SK-N-SH (cell line): Measurements from ENCODE around the gene ISG20. TPM values are rescaled to one million over a fixed set of nuclear protein-coding genes. Genes with fewer than 3 reads are reported as not detected.

Source experiments
- CTCF ChIA-PET: fragments of 300-600, 350-600 bp; formaldehyde crosslinking; extraction: SDS; loops from one replicate; lab custom pipeline; 2021; lab: Yijun Ruan, JAX
- POLR2A ChIA-PET: fragments of 350-600 bp; sonication (Branson Sonifier 250); formaldehyde crosslinking; extraction: SDS; loops from one replicate; lab custom pipeline; 2020; ENCODE audit warnings: antibody characterized with exemption, inconsistent platforms; lab: Yijun Ruan, JAX
- DNase-seq: peaks from one replicate; pipeline ENCODE4 v3.0.0; 2012
- H2AFZ ChIP-seq: fragments of 200-600 bp; sonication (generic); 2 replicates; pipeline ENCODE4 v1.8.1; 2016; ENCODE audit warnings: antibody characterized with exemption, mild to moderate bottlenecking, low read depth
- H3F3A ChIP-seq: fragments of 200-600 bp; sonication (generic); replicated peaks from 2 replicates; pipeline ENCODE3; 2016; ENCODE audit warnings: antibody characterized with exemption, mild to moderate bottlenecking; ENCODE audit not compliant: insufficient read depth
- H3K27ac ChIP-seq, 2 experiments: fragments of 200-500 bp in 1 of 2; fragments of 200-600 bp in 1 of 2; sonication (Bioruptor generic) in 1 of 2; sonication (generic), shearing (Covaris generic) in 1 of 2; 2 replicates each; pipeline versions ENCODE4 v1.5.1 to v1.6.1; 2014 to 2016; ENCODE audit warnings: low read depth in 2 of 2, inconsistent platforms in 1 of 2, low read length in 1 of 2, mild to moderate bottlenecking in 1 of 2, mixed read lengths in 1 of 2
- H3K27me3 ChIP-seq: fragments of 200-600 bp; sonication (generic), shearing (Covaris generic); 2 replicates; pipeline ENCODE4 v1.6.1; 2016; ENCODE audit warnings: mixed run types; ENCODE audit not compliant: insufficient read depth
- H3K36me3 ChIP-seq, 2 experiments: fragments of 200-500 bp in 1 of 2; fragments of 200-600 bp in 1 of 2; sonication (Bioruptor generic) in 1 of 2; sonication (generic) in 1 of 2; replicated peaks in 1 of 2; 2 replicates each; pipeline versions ENCODE3 to v1.5.1; 2014 to 2016; ENCODE audit warnings: low read length in 1 of 2, mild to moderate bottlenecking in 1 of 2; ENCODE audit not compliant: insufficient read depth in 2 of 2, control insufficient read depth in 1 of 2
- H3K4me1 ChIP-seq, 2 experiments: fragments of 200-500 bp in 1 of 2; fragments of 200-600 bp in 1 of 2; sonication (Bioruptor generic) in 1 of 2; sonication (generic), shearing (Covaris generic) in 1 of 2; 2 replicates each; pipeline versions ENCODE4 v1.5.1 to v1.6.1; 2014 to 2016; ENCODE audit warnings: low read depth in 1 of 2, low read length in 1 of 2, mixed run types in 1 of 2; ENCODE audit not compliant: insufficient read depth in 2 of 2, control insufficient read depth in 1 of 2
- H3K4me2 ChIP-seq: fragments of 200-600 bp; sonication (generic), shearing (Covaris generic); 2 replicates; pipeline ENCODE4 v1.6.1; 2017; ENCODE audit warnings: mixed run types
- H3K4me3 ChIP-seq, 2 experiments: fragments of 200-500 bp in 1 of 2; fragments of 200-600 bp in 1 of 2; sonication (Bioruptor generic) in 1 of 2; sonication (generic), shearing (Covaris generic) in 1 of 2; 2 replicates each; pipeline versions ENCODE4 v1.5.1 to v1.8.1; 2014 to 2016; ENCODE audit warnings: low read depth in 2 of 2, inconsistent platforms in 1 of 2, low read length in 1 of 2, mild to moderate bottlenecking in 1 of 2, mixed read lengths in 1 of 2, moderate library complexity in 1 of 2
- H3K79me2 ChIP-seq: fragments of 200-600 bp; sonication (generic); 2 replicates; pipeline ENCODE4 v1.8.1; 2017; ENCODE audit warnings: mild to moderate bottlenecking; ENCODE audit not compliant: insufficient read depth
- H3K9ac ChIP-seq: fragments of 200-600 bp; sonication (generic); 2 replicates; pipeline ENCODE4 v1.6.1; 2017; ENCODE audit warnings: mixed run types
- H3K9me2 ChIP-seq: fragments of 200-600 bp; sonication (generic); 2 replicates; pipeline ENCODE4 v1.6.1; 2017; ENCODE audit warnings: mixed run types
- H3K9me3 ChIP-seq: fragments of 200-600 bp; sonication (generic); 2 replicates; pipeline ENCODE4 v1.6.1; 2017; ENCODE audit warnings: mixed run types, mild to moderate bottlenecking, moderate library complexity
- H4K20me1 ChIP-seq: fragments of 200-600 bp; sonication (generic); 2 replicates; pipeline ENCODE4 v1.6.1; 2017; ENCODE audit warnings: mild to moderate bottlenecking, mixed run types; ENCODE audit not compliant: insufficient read depth
- EZH2phosphoT487 ChIP-seq: fragments of 200-600 bp; sonication (generic); IDR thresholded peaks from 2 replicates; pipeline ENCODE4 v1.6.1; 2017; ENCODE audit warnings: low read depth, mixed run types, mild to moderate bottlenecking, antibody characterized with exemption, moderate library complexity, borderline replicate concordance
- FOSL2 ChIP-seq: IDR thresholded peaks from 2 replicates; pipeline ENCODE4 v1.4.0; 2012; ENCODE audit warnings: low read depth, mild to moderate bottlenecking, moderate library complexity, borderline replicate concordance
- GABPA ChIP-seq: IDR thresholded peaks from 2 replicates; pipeline ENCODE4 v1.4.0; 2012; ENCODE audit warnings: low read depth, mild to moderate bottlenecking
- JUND ChIP-seq: IDR thresholded peaks from 2 replicates; pipeline ENCODE4 v1.4.0; 2012
- MEF2A ChIP-seq: IDR thresholded peaks from 2 replicates; pipeline ENCODE4 v1.4.0; 2012; ENCODE audit warnings: low read depth, borderline replicate concordance
- NRF1 ChIP-seq: IDR thresholded peaks from 2 replicates; pipeline ENCODE4 v1.6.1; 2012; ENCODE audit warnings: low read depth, mild to moderate bottlenecking, low read length
- PBX3 ChIP-seq: IDR thresholded peaks from 2 replicates; pipeline ENCODE4; 2012
- REST ChIP-seq: IDR thresholded peaks from 2 replicates; pipeline ENCODE4 v1.6.1; 2012; ENCODE audit warnings: mild to moderate bottlenecking, low read depth, low read length, moderate library complexity
- SMC3 ChIP-seq: IDR thresholded peaks from 2 replicates; pipeline ENCODE4 v1.6.1; 2012; ENCODE audit warnings: low read depth, low read length, improper control_type of control experiment
- WGBS: methylation state at CpG from one replicate; pipeline ENCODE4 v1.1.6; 2017; ENCODE audit warnings: low lambda C conversion rate; 5-methylcytosine and 5-hydroxymethylcytosine counted together
- polyA plus RNA-seq, 3 experiments: library from polyadenylated mRNA; depleted of rRNA; stranded (reverse); fragments of >200 nt; gene quantifications; 2 replicates each; pipeline ENCODE4 v1.2.3, GENCODE V29; 2012

The ISG20 gene
- polyA plus RNA-seq, 1 of the 3 experiments (the other 2 are of a cell fraction), result 2.0 TPM

- Histone ChIP-seq H3K27ac (no peak overlapping the region), H3K9ac (no peak overlapping the region), H3K27me3 (no peaks in the 10 kb centered on the region; the same call in 1 of the 2 replicates), H3K4me2 (no peak overlapping the region), H3K4me1 (peaks cover 0 to 12% of the 10 kb centered on the region in 2 experiments; a peak in 1 of 4 replicates), H3K9me2 (no peaks in the 10 kb centered on the region), H3K4me3 (no peak overlapping the region), H3K36me3 (no peaks in the 10 kb centered on the region), H3F3A (no peaks in the 10 kb centered on the region), H3K9me3 (no peaks in the 10 kb centered on the region), H4K20me1 (no peaks in the 10 kb centered on the region), H3K79me2 (no peaks in the 10 kb centered on the region), H2AFZ (no peak overlapping the region)
- WGBS, result no CpG with 5 or more reads among the region's 1 CpG
- CTCF ChIA-PET, result interaction anchor here (1.4 kb wide), 1 partner anchor 10 kb away, joined by 5 read pairs; no protein-coding TSS in a partner anchor
- POLR2A ChIA-PET, result no interaction called here
- no peak for DNase-seq
- no peak for TF ChIP-seq FOSL2
- no peak for TF ChIP-seq SMC3
- TF ChIP-seq GABPA, result no peak
- no peak for TF ChIP-seq JUND
- TF ChIP-seq EZH2phosphoT487, result no peak
- no peak for TF ChIP-seq NRF1
Observed at GRCh38 chr15:88699861-88700260, 61.0 kb downstream of the ISG20 start.

GRCh38 chr15:88700716-88701115, 61.9 kb downstream of the ISG20 start:
- Histone ChIP-seq H3K27ac (no peak overlapping the region), H3K9me2 (no peaks in the 10 kb centered on the region), H4K20me1 (no peaks in the 10 kb centered on the region), H3K4me2 (no peak overlapping the region), H3K4me3 (no peak overlapping the region), H3F3A (no peaks in the 10 kb centered on the region)
- WGBS, result 22% methylated on average over 1 of the region's 2 CpGs
- DNase-seq, result no peak
- CTCF ChIA-PET, result no interaction called here
- TF ChIP-seq PBX3 (no peak), REST (no peak), JUND (no peak), MEF2A (no peak), NRF1 (no peak)
- TF ChIP-seq, all 33 proteins: peak for 0
- H3K27me3 ChIP-seq, result no peaks in the 10 kb centered on the region; the same call in 1 of the 2 replicates
- H2AFZ ChIP-seq, result no peak overlapping the region
- POLR2A ChIA-PET, result no interaction called here
- H3K79me2 ChIP-seq, result no peaks in the 10 kb centered on the region
- no peak overlapping the region for H3K9ac ChIP-seq
- no peaks in the 10 kb centered on the region for H3K9me3 ChIP-seq
- H3K4me1 ChIP-seq, result peaks cover 0 to 12% of the 10 kb centered on the region in 2 experiments; a peak in 1 of 4 replicates
- no peaks in the 10 kb centered on the region for H3K36me3 ChIP-seq
